ENCODE data around the gene ZDHHC21. TPM values are rescaled to one million over a fixed set of nuclear protein-coding genes. Genes with fewer than 3 reads are reported as not detected.

ZDHHC21 gene
- total and polyA plus RNA-seq, 12 donors: 3.8 to 18.8 (median 9.4) TPM

GRCh38 chr9:14574173-14574572 is 119.1 kb downstream of the ZDHHC21 start:
- Histone ChIP-seq H3K27ac (no peak overlapping the region), H3K4me1 (replicated peaks in 1 of 2) (no peaks in the 10 kb centered on the region), H3K27me3 (no peaks in the 10 kb centered on the region), H3K9me3 (replicated peaks in 1 of 3) (no peaks in the 10 kb centered on the region), H3K36me3 (replicated peaks in 1 of 2) (no peaks in the 10 kb centered on the region), H3K4me3 (no peak overlapping the region)
- intact Hi-C loops (cut with DNase I): no loop called here
- no peak for DNase-seq
- TF ChIP-seq POLR2A (IDR thresholded peaks at IDR 0.05) (no peak), CTCF (IDR thresholded peaks at IDR 0.05) (no peak)
- 59 to 86% (median 76%) methylated on average over 1 of the region's 1 CpG for WGBS, 4 donors

- intact Hi-C loops (cut with DNase I): no loop called here
- 76 to 80% (median 79%) methylated on average over 4 of the region's 4 CpGs for WGBS, 4 donors
- Histone ChIP-seq H3K4me3 (no peak overlapping the region), H3K4me1 (replicated peaks in 1 of 2) (no peaks in the 10 kb centered on the region), H3K9me3 (replicated peaks in 1 of 3) (no peaks in the 10 kb centered on the region), H3K36me3 (replicated peaks in 1 of 2) (no peaks in the 10 kb centered on the region), H3K27me3 (no peaks in the 10 kb centered on the region), H3K27ac (no peak overlapping the region)
- TF ChIP-seq CTCF (IDR thresholded peaks at IDR 0.05) (no peak), POLR2A (IDR thresholded peaks at IDR 0.05) (no peak)
- no peak for DNase-seq
Measured at GRCh38 chr9:14573319-14573718, 119.9 kb downstream of the ZDHHC21 start.

GRCh38 chr9:14565352-14566016 is 127.7 kb downstream of the ZDHHC21 start:
- no peak for DNase-seq
- no peaks in the 10 kb centered on the region for H3K9me3 ChIP-seq (replicated peaks in 1 of 3)
- intact Hi-C loops (cut with DNase I): no loop called here
- no peaks in the 10 kb centered on the region for H3K4me1 ChIP-seq (replicated peaks in 1 of 2)
- no peaks in the 10 kb centered on the region for H3K27me3 ChIP-seq
- TF ChIP-seq CTCF (IDR thresholded peaks at IDR 0.05) (no peak), POLR2A (IDR thresholded peaks at IDR 0.05) (no peak)
- WGBS, 4 donors: 58 to 80% (median 64%) methylated on average over 3 to 4 of the region's 4 CpGs
- no peak overlapping the region for H3K27ac ChIP-seq
- H3K4me3 ChIP-seq: no peak overlapping the region
- H3K36me3 ChIP-seq (replicated peaks in 1 of 2): no peaks in the 10 kb centered on the region

- DNase-seq: no peak
- no peak overlapping the region for H3K27ac ChIP-seq
- H3K27me3 ChIP-seq: no peaks in the 10 kb centered on the region
- H3K9me3 ChIP-seq (replicated peaks in 1 of 3): no peaks in the 10 kb centered on the region
- H3K4me3 ChIP-seq: no peak overlapping the region
- WGBS, 4 donors: 69 to 85% (median 76%) methylated on average over 9 of the region's 9 CpGs
- no peaks in the 10 kb centered on the region for H3K4me1 ChIP-seq (replicated peaks in 1 of 2)
- intact Hi-C loops (cut with DNase I): no loop called here
- TF ChIP-seq CTCF (IDR thresholded peaks at IDR 0.05) (no peak), POLR2A (IDR thresholded peaks at IDR 0.05) (no peak)
- no peaks in the 10 kb centered on the region for H3K36me3 ChIP-seq (replicated peaks in 1 of 2)
Measured at GRCh38 chr9:14563902-14564624, 129.2 kb downstream of the ZDHHC21 start.
